Stomach smooth muscle (tissue), 2 donors: ENCODE measurements around the gene ERP27.

ENCODE experiments used
- H3K27ac ChIP-seq: one replicate; pipeline ENCODE4 v1.7.0; 2013; ENCODE audit warnings: mild to moderate bottlenecking, low read length, inconsistent platforms
- H3K27me3 ChIP-seq, 2 donors: one replicate each; pipeline ENCODE4 v1.7.0; 2013; ENCODE audit warnings: low read length in 2 of 2; ENCODE audit not compliant: insufficient read depth in 2 of 2, control insufficient read depth in 1 of 2
- H3K36me3 ChIP-seq, 2 donors: one replicate each; pipeline ENCODE4 v1.7.0; 2013; ENCODE audit warnings: low read length in 2 of 2; ENCODE audit not compliant: control insufficient read depth in 2 of 2, insufficient read depth in 2 of 2
- H3K4me1 ChIP-seq: one replicate; pipeline ENCODE4 v1.7.0; 2013; ENCODE audit warnings: low read length; ENCODE audit not compliant: control insufficient read depth, insufficient read depth
- H3K4me3 ChIP-seq, 2 donors: one replicate each; pipeline ENCODE4 v1.7.0; 2013; ENCODE audit warnings: low read length in 2 of 2
- H3K9ac ChIP-seq, 2 donors: one replicate each; pipeline ENCODE4 v1.7.0; 2013; ENCODE audit warnings: low read length in 2 of 2, mild to moderate bottlenecking in 1 of 2
- H3K9me3 ChIP-seq, 2 donors: one replicate each; pipeline ENCODE4 v1.7.0; 2013; ENCODE audit warnings: low read length in 2 of 2; ENCODE audit not compliant: control insufficient read depth in 2 of 2
- donor health status: healthy.
- donor health status: Pancreatic carcinoma.

The ERP27 gene

DNA sequence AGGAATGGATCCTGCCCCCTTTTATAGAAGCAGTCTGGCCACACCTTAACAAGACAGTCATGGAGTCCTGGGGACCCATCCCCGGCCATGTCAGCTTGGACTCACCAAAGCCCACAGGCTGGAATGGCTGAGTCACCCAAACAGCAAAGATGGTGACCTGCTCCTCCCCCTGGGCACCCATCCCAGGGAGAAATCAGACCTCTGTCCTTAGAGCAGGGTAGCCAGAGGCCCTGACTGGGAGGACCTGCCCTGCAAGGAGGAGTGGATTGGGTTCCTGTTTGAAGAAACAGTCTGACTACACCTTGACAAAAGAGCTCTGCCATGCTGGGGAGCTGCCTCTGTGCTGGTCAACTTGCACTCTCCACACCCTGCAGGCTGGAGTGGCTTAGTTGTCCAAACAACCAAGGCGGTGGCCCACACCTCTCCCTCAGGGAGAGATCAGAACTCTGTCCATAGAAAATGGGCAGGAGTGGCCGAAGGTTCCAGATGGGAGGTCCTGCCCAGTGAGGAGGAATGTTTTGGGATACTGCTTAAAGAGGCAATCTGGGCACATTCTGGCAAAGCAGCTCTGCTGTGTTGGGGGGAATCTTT is 69.3 kb downstream of the ERP27 start:
- Histone ChIP-seq H3K9me3 (peaks cover 0 to 2% of the 10 kb centered on the region in 2 donors), H3K27me3 (no peaks in the 10 kb centered on the region), H3K36me3 (no peaks in the 10 kb centered on the region), H3K4me1 (no peaks in the 10 kb centered on the region), H3K27ac (no peak overlapping the region), H3K9ac (no peak overlapping the region), H3K4me3 (no peak overlapping the region)
